Endothelial cell (in vitro differentiated cells): ENCODE data around the gene TFE3. TPM values are rescaled to one million over a fixed set of nuclear protein-coding genes. Genes with fewer than 3 reads are reported as not detected.

Experiments
- DNase-seq: peaks from one replicate; pipeline ENCODE4 v3.0.0; 2021; ENCODE audit warnings: low spot score
- H3K27ac Mint-ChIP-seq: one replicate; pipeline ENCODE4 v1.8.0; 2021; ENCODE audit warnings: mixed read lengths, inconsistent platforms; ENCODE audit not compliant: unreplicated experiment
- H3K27me3 Mint-ChIP-seq: one replicate; pipeline ENCODE4 v1.8.0; 2021; ENCODE audit warnings: mild to moderate bottlenecking, moderate library complexity, mixed read lengths, inconsistent platforms; ENCODE audit not compliant: unreplicated experiment
- H3K36me3 Mint-ChIP-seq: one replicate; pipeline ENCODE4 v1.8.0; 2021; ENCODE audit warnings: mild to moderate bottlenecking, low read depth, mixed read lengths, inconsistent platforms; ENCODE audit not compliant: unreplicated experiment
- H3K4me1 Mint-ChIP-seq: one replicate; pipeline ENCODE4 v1.8.0; 2021; ENCODE audit warnings: mild to moderate bottlenecking, mixed read lengths, inconsistent platforms; ENCODE audit not compliant: unreplicated experiment
- H3K4me3 Mint-ChIP-seq: one replicate; pipeline ENCODE4 v1.8.0; 2021; ENCODE audit warnings: mild to moderate bottlenecking, mixed read lengths, inconsistent platforms; ENCODE audit not compliant: unreplicated experiment
- H3K9me3 Mint-ChIP-seq: one replicate; pipeline ENCODE4 v1.8.0; 2021; ENCODE audit warnings: mixed read lengths, inconsistent platforms; ENCODE audit not compliant: unreplicated experiment
- long read RNA-seq: library from polyadenylated mRNA; unstranded; transcript quantifications from one replicate; pipeline ENCODE4 v2.0.0, GENCODE V29; 2020; ENCODE audit not compliant: unreplicated experiment
- total RNA-seq: library from RNA; stranded (reverse); fragmentation: NEBNext Ultra II Directional; extraction: Animal tissue kit (Norgen Biotek cat#: 25700); gene quantifications from one replicate; pipeline ENCODE4 v1.2.1, GENCODE V29; 2021; ENCODE audit not compliant: unreplicated experiment
- TF ChIP-seq, protein P1 (sequence below): fragments of 200-600 bp; sonication (generic); IDR thresholded peaks from one replicate; pipeline ENCODE4 v1.5.0; 2021; ENCODE audit warnings: antibody characterized with exemption; ENCODE audit not compliant: unreplicated experiment

The TFE3 gene, protein sequence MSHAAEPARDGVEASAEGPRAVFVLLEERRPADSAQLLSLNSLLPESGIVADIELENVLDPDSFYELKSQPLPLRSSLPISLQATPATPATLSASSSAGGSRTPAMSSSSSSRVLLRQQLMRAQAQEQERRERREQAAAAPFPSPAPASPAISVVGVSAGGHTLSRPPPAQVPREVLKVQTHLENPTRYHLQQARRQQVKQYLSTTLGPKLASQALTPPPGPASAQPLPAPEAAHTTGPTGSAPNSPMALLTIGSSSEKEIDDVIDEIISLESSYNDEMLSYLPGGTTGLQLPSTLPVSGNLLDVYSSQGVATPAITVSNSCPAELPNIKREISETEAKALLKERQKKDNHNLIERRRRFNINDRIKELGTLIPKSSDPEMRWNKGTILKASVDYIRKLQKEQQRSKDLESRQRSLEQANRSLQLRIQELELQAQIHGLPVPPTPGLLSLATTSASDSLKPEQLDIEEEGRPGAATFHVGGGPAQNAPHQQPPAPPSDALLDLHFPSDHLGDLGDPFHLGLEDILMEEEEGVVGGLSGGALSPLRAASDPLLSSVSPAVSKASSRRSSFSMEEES
- 31.0 TPM for total RNA-seq
- long read RNA-seq, partial matches to known transcripts, result 1 of 6 reads
- long read RNA-seq, other reads (novel, unspliced or antisense), result 3 of 6 reads

DNA sequence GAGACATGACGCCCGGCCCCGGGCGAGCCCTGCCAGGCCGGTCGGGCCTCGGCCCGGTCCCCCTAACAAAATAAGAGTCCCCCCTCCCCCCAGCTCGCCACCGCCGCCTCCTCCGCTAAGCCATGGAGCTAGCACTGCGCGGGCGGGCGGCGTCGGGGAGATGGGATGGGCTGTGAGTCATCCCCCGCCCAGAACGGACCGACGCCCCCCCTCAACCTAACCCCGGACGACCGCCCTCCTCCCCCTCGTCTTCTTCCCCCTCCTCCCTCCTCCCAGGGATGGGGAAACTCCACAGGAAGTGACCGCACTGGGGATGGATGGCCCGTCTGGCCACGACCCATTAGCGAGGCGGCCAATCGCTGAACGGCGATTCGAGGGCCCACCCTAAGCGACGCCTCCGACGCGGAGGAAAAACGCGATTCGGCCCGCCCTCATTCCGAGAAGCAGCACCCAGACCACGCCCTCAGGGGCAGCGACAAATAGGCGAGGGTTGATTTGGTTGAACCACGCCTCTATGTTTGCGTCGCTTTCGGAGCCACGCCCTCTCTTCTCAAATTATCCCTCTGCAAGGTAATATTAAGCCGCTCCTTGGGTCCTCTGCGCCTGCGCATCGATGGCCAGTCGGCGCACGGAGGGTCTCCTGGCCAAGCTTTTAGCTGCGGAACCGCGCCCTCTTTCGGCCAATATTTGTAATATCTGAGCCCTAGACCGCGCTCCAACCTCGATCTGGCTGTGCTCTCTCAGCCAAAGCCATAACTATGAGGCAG is at the start of gene TFE3:
Gene TFE3, minus strand, starts transcription at position 138 of the 767 bp plus-strand sequence. Its CDS starts 131 bp downstream, at position 7.
- Mint-ChIP-seq H3K4me3 (peak within 1 kb of the TSS; percentile 95), H3K27ac (peak within 1 kb of the TSS; percentile 93), H3K4me1 (peaks cover 28% of the 10 kb centered on the region), H3K9me3 (no peaks in the 10 kb centered on the region), H3K36me3 (peaks cover 5% of the 10 kb centered on the region), H3K27me3 (peaks cover 8% of the 10 kb centered on the region)
- TF ChIP-seq, protein P1, sequence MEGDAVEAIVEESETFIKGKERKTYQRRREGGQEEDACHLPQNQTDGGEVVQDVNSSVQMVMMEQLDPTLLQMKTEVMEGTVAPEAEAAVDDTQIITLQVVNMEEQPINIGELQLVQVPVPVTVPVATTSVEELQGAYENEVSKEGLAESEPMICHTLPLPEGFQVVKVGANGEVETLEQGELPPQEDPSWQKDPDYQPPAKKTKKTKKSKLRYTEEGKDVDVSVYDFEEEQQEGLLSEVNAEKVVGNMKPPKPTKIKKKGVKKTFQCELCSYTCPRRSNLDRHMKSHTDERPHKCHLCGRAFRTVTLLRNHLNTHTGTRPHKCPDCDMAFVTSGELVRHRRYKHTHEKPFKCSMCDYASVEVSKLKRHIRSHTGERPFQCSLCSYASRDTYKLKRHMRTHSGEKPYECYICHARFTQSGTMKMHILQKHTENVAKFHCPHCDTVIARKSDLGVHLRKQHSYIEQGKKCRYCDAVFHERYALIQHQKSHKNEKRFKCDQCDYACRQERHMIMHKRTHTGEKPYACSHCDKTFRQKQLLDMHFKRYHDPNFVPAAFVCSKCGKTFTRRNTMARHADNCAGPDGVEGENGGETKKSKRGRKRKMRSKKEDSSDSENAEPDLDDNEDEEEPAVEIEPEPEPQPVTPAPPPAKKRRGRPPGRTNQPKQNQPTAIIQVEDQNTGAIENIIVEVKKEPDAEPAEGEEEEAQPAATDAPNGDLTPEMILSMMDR, result peak; percentile 25
- peak; percentile 87 for DNase-seq

DNA sequence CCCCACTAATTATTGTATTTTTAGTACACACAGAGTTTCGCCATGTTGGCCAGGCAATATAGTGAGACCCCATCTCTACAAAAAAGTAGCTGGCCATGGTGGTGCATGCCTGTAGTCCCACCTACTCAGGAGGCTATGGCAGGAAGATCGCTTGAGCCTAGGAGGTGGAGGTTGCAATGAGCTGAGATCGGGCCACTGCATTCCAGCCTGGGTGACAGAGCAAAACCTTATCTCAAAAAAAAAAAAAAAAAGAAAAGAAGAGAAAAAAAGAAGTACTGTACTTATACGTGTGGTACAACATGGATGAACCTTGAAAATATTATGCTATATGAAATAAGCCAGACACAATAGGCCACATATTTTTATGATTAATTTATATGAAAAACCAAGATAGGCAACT is 46.4 kb upstream of the TFE3 start:
- no peak for DNase-seq
- H3K4me3 Mint-ChIP-seq, result no peak overlapping the region
- no peaks in the 10 kb centered on the region for H3K36me3 Mint-ChIP-seq
- H3K9me3 Mint-ChIP-seq, result no peaks in the 10 kb centered on the region
- H3K4me1 Mint-ChIP-seq, result no peaks in the 10 kb centered on the region
- TF ChIP-seq, protein P1, result no peak
- no peak overlapping the region for H3K27ac Mint-ChIP-seq
- H3K27me3 Mint-ChIP-seq, result no peaks in the 10 kb centered on the region

DNA sequence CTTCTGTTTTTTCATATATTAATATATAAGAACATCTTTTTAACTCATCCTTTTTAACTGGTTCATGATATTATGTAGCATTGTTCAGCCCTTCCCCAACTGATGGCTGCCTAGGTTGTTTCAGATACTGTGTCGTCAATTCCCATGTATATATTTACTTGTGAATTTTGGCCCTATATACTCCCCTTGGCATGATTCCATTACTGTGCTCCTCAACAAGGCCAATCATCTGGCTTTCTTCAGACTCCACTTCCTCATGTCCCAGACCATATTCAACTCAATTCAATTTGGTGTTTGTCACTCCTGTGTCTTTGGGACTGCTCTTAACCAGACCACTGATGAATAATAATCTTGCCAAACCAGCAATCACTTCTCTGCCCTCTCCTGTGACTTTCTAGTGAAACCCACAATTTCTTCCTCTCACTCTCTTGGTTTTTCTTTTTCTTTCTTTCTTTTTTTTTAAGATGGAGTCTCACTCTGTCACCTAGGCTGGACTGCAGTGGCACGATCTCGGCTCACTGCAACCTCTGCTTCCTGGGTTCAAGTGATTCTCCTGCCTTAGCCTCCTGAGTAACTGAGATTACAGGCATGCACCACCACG is 39.2 kb upstream of the TFE3 start:
- Mint-ChIP-seq H3K4me3 (no peak overlapping the region), H3K9me3 (no peaks in the 10 kb centered on the region), H3K27me3 (no peaks in the 10 kb centered on the region), H3K4me1 (peaks cover 4% of the 10 kb centered on the region), H3K36me3 (no peaks in the 10 kb centered on the region), H3K27ac (no peak overlapping the region)
- DNase-seq, result no peak
- TF ChIP-seq, protein P1, result no peak

DNA sequence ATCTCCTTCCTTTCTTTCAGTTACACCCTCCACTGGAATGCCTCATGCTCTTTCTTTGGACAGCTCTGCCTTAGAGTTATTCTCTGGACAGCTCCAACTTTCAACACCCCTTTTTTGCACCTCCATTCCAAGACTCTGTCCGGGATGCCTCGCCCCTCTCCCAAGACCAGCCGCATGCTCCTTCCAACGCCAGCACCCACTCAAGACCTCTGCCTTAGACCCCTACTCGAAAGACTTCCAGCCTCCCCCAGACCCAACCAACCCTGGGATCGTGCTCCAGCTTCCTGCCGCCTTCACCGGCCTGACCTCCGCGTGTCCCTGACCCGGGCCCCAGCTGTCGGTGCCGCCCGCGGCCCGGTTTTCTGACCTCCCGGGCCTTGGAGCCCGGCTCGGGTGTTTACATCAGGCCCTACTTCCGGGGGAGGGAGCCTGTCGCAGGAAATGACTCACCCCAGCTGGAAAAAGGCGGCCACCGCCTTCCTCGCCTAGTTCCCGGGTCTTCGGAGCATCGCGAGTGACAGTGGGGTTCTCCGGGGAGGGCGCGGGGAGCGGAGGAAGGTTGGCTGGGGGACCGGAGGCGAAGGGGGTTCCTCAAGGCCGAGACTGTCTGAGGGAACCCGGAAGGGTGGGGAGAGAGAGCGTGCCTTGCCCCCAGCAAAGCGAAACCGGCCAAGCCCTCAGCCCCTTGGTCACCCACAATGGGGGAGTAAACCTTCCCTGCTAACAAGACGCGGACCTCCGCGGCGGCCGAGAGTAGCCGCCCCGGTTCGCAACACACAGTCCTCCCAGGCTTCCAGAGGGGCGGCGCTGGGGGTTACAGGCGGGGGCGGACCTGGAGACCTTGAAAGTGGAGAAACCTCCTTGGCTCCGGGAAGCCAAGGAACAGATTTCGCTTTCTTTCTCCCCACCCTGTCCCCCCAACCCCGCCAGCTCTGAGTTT is 36.6 kb upstream of the TFE3 start, which contains the start of gene WDR45:
Gene WDR45, minus strand, starts transcription at position 399 of the 940 bp plus-strand sequence. CDS start 1,792 bp downstream, outside the sequence.
- TF ChIP-seq, protein P1, result no peak
- Mint-ChIP-seq H3K27ac (peak within 1 kb of the TSS; percentile 93), H3K27me3 (no peaks in the 10 kb centered on the region), H3K4me1 (peaks cover 4% of the 10 kb centered on the region), H3K4me3 (peak within 1 kb of the TSS; percentile 96), H3K9me3 (no peaks in the 10 kb centered on the region), H3K36me3 (no peaks in the 10 kb centered on the region)
- DNase-seq, result peak; percentile 59
